Stimulated activated naive CD4-positive, alpha-beta T cell (primary cell): ENCODE data around the gene GRIN3A.
"Not testable (repeated sequence)": the region's sequence is repeated elsewhere in the genome, so short reads cannot be mapped to it uniquely, and the experiment has no call there.

Experiments used
- DNase-seq, 6 experiments: peaks; one replicate each; lab custom pipeline; 2025; lab: John Stamatoyannopoulos, UW

The GRIN3A gene

GRCh38 chr9:101632611-101633010 is 105.8 kb downstream of the GRIN3A start:
- no peak for DNase-seq

GRCh38 chr9:101631892-101632291 is 106.6 kb downstream of the GRIN3A start:
- no peak for DNase-seq

- DNase-seq: no peak
Measured at GRCh38 chr9:101629636-101630035, 108.8 kb downstream of the GRIN3A start.

GRCh38 chr9:101628173-101628572 is 110.3 kb downstream of the GRIN3A start:
- DNase-seq: no peak

- no peak for DNase-seq
Measured at GRCh38 chr9:101626295-101626694, 112.2 kb downstream of the GRIN3A start.

GRCh38 chr9:101625876-101626275 is 112.6 kb downstream of the GRIN3A start:
- no peak for DNase-seq

GRCh38 chr9:101620452-101620851 is 118.0 kb downstream of the GRIN3A start:
- DNase-seq: no peak

GRCh38 chr9:101618698-101619097 is 119.7 kb downstream of the GRIN3A start:
- no peak for DNase-seq

- no peak for DNase-seq
Measured at GRCh38 chr9:101605547-101605946, 132.9 kb downstream of the GRIN3A start.

GRCh38 chr9:101604296-101604695 is 134.2 kb downstream of the GRIN3A start:
- DNase-seq: no peak

GRCh38 chr9:101601904-101602765 is 136.3 kb downstream of the GRIN3A start:
- peak in 2 of 6 experiments; percentile 39 to 49 for DNase-seq

GRCh38 chr9:101594796-101595195 is 143.7 kb downstream of the GRIN3A start, which contains the start of gene PPP3R2:
Gene PPP3R2 (minus strand): TSS chr9:101594969. CDS start chr9:101594921, 48 bp downstream.
- no peak for DNase-seq

GRCh38 chr9:101593345-101593744 is 145.1 kb downstream of the GRIN3A start:
- no peak for DNase-seq

- DNase-seq: no peak
Measured at GRCh38 chr9:101592788-101593187, 145.7 kb downstream of the GRIN3A start.

- DNase-seq: no peak
Measured at GRCh38 chr9:101591787-101592446, 146.5 kb downstream of the GRIN3A start.

- no peak for DNase-seq
Measured at GRCh38 chr9:101590901-101591300, 147.5 kb downstream of the GRIN3A start.

- DNase-seq: not testable (repeated sequence)
Measured at GRCh38 chr9:101590074-101590473, 148.4 kb downstream of the GRIN3A start.

- DNase-seq: no peak
Measured at GRCh38 chr9:101587332-101588043, 151.0 kb downstream of the GRIN3A start.

- DNase-seq: no peak
Measured at GRCh38 chr9:101586651-101587050, 151.8 kb downstream of the GRIN3A start.

- no peak for DNase-seq
Measured at GRCh38 chr9:101585740-101586139, 152.7 kb downstream of the GRIN3A start.

- no peak for DNase-seq
Measured at GRCh38 chr9:101582553-101582952, 155.9 kb downstream of the GRIN3A start.

GRCh38 chr9:101579711-101580545 is 158.5 kb downstream of the GRIN3A start:
- DNase-seq: no peak
